Stimulated activated CD4-positive, alpha-beta T cell treated with anti-CD3 and anti-CD28 coated beads, TNF-alpha, amount 100 ng/mL, for 24 hours (primary cell): ENCODE data around the gene PARL.
"Not testable (repeated sequence)": the region's sequence is repeated elsewhere in the genome, so short reads cannot be mapped to it uniquely, and the experiment has no call there.

Experiments used
- DNase-seq, 3 experiments: peaks; one replicate each; pipeline ENCODE4 v3.0.0-alpha.2; 2020; ENCODE audit warnings: low read depth in 3 of 3

Gene PARL

GRCh38 chr3:183904833-183905780 lies 20.4 kb upstream of the PARL start:
- no peak for DNase-seq

GRCh38 chr3:183898028-183898431 lies 13.3 kb upstream of the PARL start:
- no peak for DNase-seq

- DNase-seq = no peak
These were observed 12.9 kb upstream of the PARL start for GRCh38 chr3:183897606-183898005.

- no peak for DNase-seq
These were observed 11.9 kb upstream of the PARL start for GRCh38 chr3:183896610-183897009.

- DNase-seq = no peak
These were observed 11.5 kb upstream of the PARL start for GRCh38 chr3:183896184-183896583.

GRCh38 chr3:183895774-183896173 lies 11.1 kb upstream of the PARL start:
- no peak for DNase-seq

- no peak for DNase-seq
These were observed 10.6 kb upstream of the PARL start for GRCh38 chr3:183895296-183895695.

- no peak for DNase-seq
These were observed 8.0 kb upstream of the PARL start for GRCh38 chr3:183892610-183893214.

GRCh38 chr3:183885766-183886165 lies 1.1 kb upstream of the PARL start:
- no peak for DNase-seq

GRCh38 chr3:183884097-183884426 lies 618 bp downstream of the PARL start:
- no peak for DNase-seq

GRCh38 chr3:183883291-183884096 lies 1.2 kb downstream of the PARL start:
- no peak for DNase-seq

- DNase-seq = no peak
These were observed 4.6 kb downstream of the PARL start for GRCh38 chr3:183880121-183880520.

- no peak for DNase-seq
These were observed 5.4 kb downstream of the PARL start for GRCh38 chr3:183879243-183879642.

GRCh38 chr3:183878071-183878470 lies 6.6 kb downstream of the PARL start:
- DNase-seq = no peak

- DNase-seq = not testable (repeated sequence)
These were observed 7.5 kb downstream of the PARL start for GRCh38 chr3:183877227-183877626.

- no peak for DNase-seq
These were observed 9.3 kb downstream of the PARL start for GRCh38 chr3:183875411-183875810.

GRCh38 chr3:183873914-183874313 lies 10.8 kb downstream of the PARL start:
- DNase-seq = no peak

- no peak for DNase-seq
These were observed 13.1 kb downstream of the PARL start for GRCh38 chr3:183871541-183871940.

- no peak for DNase-seq
These were observed 14.1 kb downstream of the PARL start for GRCh38 chr3:183870563-183870962.

- no peak for DNase-seq
These were observed 15.9 kb downstream of the PARL start for GRCh38 chr3:183868796-183869195.

GRCh38 chr3:183862610-183863009 lies 22.1 kb downstream of the PARL start:
- DNase-seq = no peak

- DNase-seq = no peak
These were observed 26.8 kb downstream of the PARL start for GRCh38 chr3:183857863-183858262.
